Smooth muscle cell (in vitro differentiated cells): ENCODE results near the gene LDLRAD4. TPM values are rescaled to one million over a fixed set of nuclear protein-coding genes. Genes with fewer than 3 reads are reported as not detected.

Experiments
- DNase-seq: peaks from one replicate; lab custom pipeline; 2025; ENCODE audit not compliant: unreplicated experiment; lab: John Stamatoyannopoulos, UW
- H2AFZ ChIP-seq: fragments of 200-600 bp; sonication (generic); 2 replicates; pipeline ENCODE4 v1.6.0; 2016; ENCODE audit warnings: antibody characterized with exemption, low read depth, mild to moderate bottlenecking
- H3F3A ChIP-seq: fragments of 200-600 bp; sonication (generic); 2 replicates; pipeline ENCODE4 v1.6.0; 2017; ENCODE audit warnings: antibody characterized with exemption, low read depth
- H3K27ac ChIP-seq: fragments of 200-600 bp; sonication (generic); 2 replicates; pipeline ENCODE4 v1.5.1; 2016; ENCODE audit warnings: low read depth, mild to moderate bottlenecking
- H3K27me3 ChIP-seq: fragments of 200-600 bp; sonication (generic); 2 replicates; pipeline ENCODE4 v1.6.1; 2016; ENCODE audit warnings: low read depth, mild to moderate bottlenecking
- H3K36me3 ChIP-seq: fragments of 200-600 bp; sonication (generic); 2 replicates; pipeline ENCODE4 v1.5.1; 2016; ENCODE audit warnings: low read depth
- H3K4me1 ChIP-seq: fragments of 200-600 bp; sonication (generic); 2 replicates; pipeline ENCODE4 v1.5.1; 2016; ENCODE audit warnings: low read depth
- H3K4me2 ChIP-seq: fragments of 200-600 bp; sonication (generic); 2 replicates; pipeline ENCODE4 v1.6.0; 2016; ENCODE audit warnings: mild to moderate bottlenecking
- H3K4me3 ChIP-seq: fragments of 200-600 bp; sonication (generic); 2 replicates; pipeline ENCODE4 v1.5.1; 2016; ENCODE audit warnings: mild to moderate bottlenecking
- H3K79me2 ChIP-seq: fragments of 200-600 bp; sonication (generic); 2 replicates; pipeline ENCODE4 v1.6.0; 2016; ENCODE audit warnings: low read depth, mild to moderate bottlenecking
- H3K9ac ChIP-seq: fragments of 200-600 bp; sonication (generic); 2 replicates; pipeline ENCODE4 v1.6.0; 2016; ENCODE audit warnings: low read depth
- H3K9me3 ChIP-seq: fragments of 200-600 bp; sonication (generic); replicated peaks from 2 replicates; pipeline ENCODE4 v1.5.1; 2016; ENCODE audit warnings: low read depth
- H4K20me1 ChIP-seq: fragments of 200-600 bp; sonication (generic); 2 replicates; pipeline ENCODE4 v1.6.0; 2016; ENCODE audit warnings: low read depth
- CTCF ChIP-seq: fragments of 200-600 bp; sonication (generic); IDR thresholded peaks from 2 replicates; pipeline ENCODE4 v1.5.1; 2017; ENCODE audit warnings: borderline replicate concordance, mild to moderate bottlenecking, antibody characterized with exemption; ENCODE audit not compliant: insufficient read depth, poor library complexity, severe bottlenecking
- WGBS: methylation state at CpG from one replicate; pipeline ENCODE4 v1.1.7; 2016; ENCODE audit warnings: low lambda C conversion rate; 5-methylcytosine and 5-hydroxymethylcytosine counted together
- polyA plus RNA-seq: library from polyadenylated mRNA; unstranded; fragments of >200 nt; fragmentation: Nextera tagmentation; extraction: Ambion mirVana; gene quantifications from 2 replicates; pipeline ENCODE4 v1.2.1, GENCODE V29; 2016
- total RNA-seq: library from RNA; depleted of rRNA; stranded (reverse); fragments of >200 nt; gene quantifications from 2 replicates; pipeline ENCODE4 v1.2.3, GENCODE V29; 2014

Gene LDLRAD4
- total and polyA plus RNA-seq, 2 experiments from 2014 or later = 36.2 to 48.3 TPM

- no peaks in the 10 kb centered on the region for H3K9me3 ChIP-seq
- H3K27me3 ChIP-seq = no peaks in the 10 kb centered on the region
- H3K27ac ChIP-seq = peak overlapping the region; percentile 87
- peaks cover 4% of the 10 kb centered on the region for H3K4me1 ChIP-seq
- no peaks in the 10 kb centered on the region for H4K20me1 ChIP-seq
- no peak for TF ChIP-seq CTCF
- H3K4me2 ChIP-seq = peak overlapping the region; percentile 34
- peak overlapping the region; percentile 59 for H3K9ac ChIP-seq
- no peaks in the 10 kb centered on the region for H3K36me3 ChIP-seq
- 65% methylated on average over 13 of the region's 13 CpGs for WGBS
- H2AFZ ChIP-seq = no peak overlapping the region
- H3F3A ChIP-seq = no peaks in the 10 kb centered on the region
- DNase-seq = no peak
- H3K79me2 ChIP-seq = peaks cover 10% of the 10 kb centered on the region
- H3K4me3 ChIP-seq = no peak overlapping the region
Measured at GRCh38 chr18:13551841-13552733, 333.5 kb downstream of the LDLRAD4 start.

GRCh38 chr18:13553449-13553848, 334.9 kb downstream of the LDLRAD4 start:
- H3K4me3 ChIP-seq = no peak overlapping the region
- H3K36me3 ChIP-seq = no peaks in the 10 kb centered on the region
- no peak for TF ChIP-seq CTCF
- H4K20me1 ChIP-seq = peaks cover 3% of the 10 kb centered on the region
- H3K4me2 ChIP-seq = no peak overlapping the region
- peaks cover 15% of the 10 kb centered on the region for H3K79me2 ChIP-seq
- WGBS = 91% methylated on average over 9 of the region's 9 CpGs
- peaks cover 4% of the 10 kb centered on the region for H3K4me1 ChIP-seq
- H3K9me3 ChIP-seq = no peaks in the 10 kb centered on the region
- no peak for DNase-seq
- H2AFZ ChIP-seq = no peak overlapping the region
- H3K27me3 ChIP-seq = no peaks in the 10 kb centered on the region
- H3K27ac ChIP-seq = peak overlapping the region; percentile 87
- no peaks in the 10 kb centered on the region for H3F3A ChIP-seq
- peak overlapping the region; percentile 74 for H3K9ac ChIP-seq

- Histone ChIP-seq H3K9ac (peak overlapping the region; percentile 47), H3K9me3 (no peaks in the 10 kb centered on the region), H3K36me3 (no peaks in the 10 kb centered on the region), H3K79me2 (peaks cover 15% of the 10 kb centered on the region), H3K4me2 (peak overlapping the region; percentile 32), H3K27ac (peak overlapping the region; percentile 87), H2AFZ (no peak overlapping the region), H3K4me1 (peaks cover 4% of the 10 kb centered on the region), H3K27me3 (no peaks in the 10 kb centered on the region), H3K4me3 (no peak overlapping the region), H3F3A (no peaks in the 10 kb centered on the region), H4K20me1 (peaks cover 6% of the 10 kb centered on the region)
- WGBS = 82% methylated on average over 2 of the region's 2 CpGs
- no peak for TF ChIP-seq CTCF
- DNase-seq = no peak
Measured at GRCh38 chr18:13555192-13555591, 336.6 kb downstream of the LDLRAD4 start.

DNA sequence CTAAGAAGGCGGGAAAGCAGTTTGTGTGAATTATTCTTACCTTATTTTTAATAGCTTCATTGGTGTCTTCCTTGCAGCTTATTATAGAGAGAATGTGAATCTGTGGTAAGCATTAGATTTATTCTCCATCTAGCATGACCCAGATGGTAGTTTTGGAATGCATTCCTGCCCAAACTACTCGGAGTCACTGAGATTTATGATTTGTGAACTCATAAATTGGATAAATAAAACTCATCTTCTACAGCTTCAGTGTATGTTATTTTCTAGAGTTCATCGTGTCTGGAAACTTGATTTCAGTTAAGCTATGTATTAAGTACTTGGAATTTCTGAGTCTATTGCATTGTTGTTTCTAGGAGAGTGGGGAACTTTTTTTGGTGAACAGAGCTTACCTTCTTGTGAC, 337.3 kb downstream of the LDLRAD4 start:
- peaks cover 15% of the 10 kb centered on the region for H3K79me2 ChIP-seq
- peak overlapping the region; percentile 32 for H3K4me2 ChIP-seq
- no peaks in the 10 kb centered on the region for H3F3A ChIP-seq
- H3K36me3 ChIP-seq = no peaks in the 10 kb centered on the region
- H3K9ac ChIP-seq = peak overlapping the region; percentile 22
- peaks cover 10% of the 10 kb centered on the region for H4K20me1 ChIP-seq
- no peaks in the 10 kb centered on the region for H3K27me3 ChIP-seq
- H3K27ac ChIP-seq = peak overlapping the region; percentile 87
- H2AFZ ChIP-seq = no peak overlapping the region
- H3K9me3 ChIP-seq = no peaks in the 10 kb centered on the region
- no peak for DNase-seq
- 58% methylated on average over 3 of the region's 3 CpGs for WGBS
- no peak for TF ChIP-seq CTCF
- H3K4me1 ChIP-seq = peaks cover 4% of the 10 kb centered on the region
- no peak overlapping the region for H3K4me3 ChIP-seq
